Trophoblast cell (in vitro differentiated cells and primary cell): ENCODE data around the gene MILR1.

ENCODE experiments used
- DNase-seq, 2 donors: peaks; one replicate each; pipeline ENCODE4 v3.0.0-alpha.2; 2016
- H2AFZ ChIP-seq: 2 replicates; pipeline ENCODE4 v1.6.1; 2013; ENCODE audit warnings: low read length, moderate library complexity, mild to moderate bottlenecking; ENCODE audit not compliant: insufficient read depth, poor library complexity
- H2AK5ac ChIP-seq: 2 replicates; pipeline ENCODE4 v1.6.1; 2013; ENCODE audit warnings: mild to moderate bottlenecking, low read length
- H2BK120ac ChIP-seq: 2 replicates; pipeline ENCODE4 v1.6.1; 2013; ENCODE audit warnings: low read length, mild to moderate bottlenecking, moderate library complexity; ENCODE audit not compliant: insufficient read depth, poor library complexity
- H2BK12ac ChIP-seq: 2 replicates; pipeline ENCODE4 v1.6.1; 2013; ENCODE audit warnings: mild to moderate bottlenecking, low read length, moderate library complexity
- H2BK5ac ChIP-seq: 2 replicates; pipeline ENCODE4 v1.6.1; 2013; ENCODE audit warnings: low read length, low read depth, moderate library complexity, mild to moderate bottlenecking; ENCODE audit not compliant: poor library complexity
- H3K14ac ChIP-seq: 2 replicates; pipeline ENCODE4 v1.6.1; 2013; ENCODE audit warnings: mild to moderate bottlenecking, low read length
- H3K18ac ChIP-seq: 2 replicates; pipeline ENCODE4 v1.6.1; 2013; ENCODE audit warnings: mild to moderate bottlenecking, low read length
- H3K23ac ChIP-seq: 2 replicates; pipeline ENCODE4 v1.6.1; 2013; ENCODE audit warnings: low read length
- H3K27ac ChIP-seq: 2 replicates; pipeline ENCODE4 v1.5.1; 2013; ENCODE audit warnings: low read depth, mild to moderate bottlenecking, inconsistent platforms, low read length, moderate library complexity
- H3K27me3 ChIP-seq: 2 replicates; pipeline ENCODE4 v1.6.1; 2013; ENCODE audit warnings: inconsistent platforms, mild to moderate bottlenecking, low read length, moderate library complexity; ENCODE audit not compliant: insufficient read depth
- H3K36me3 ChIP-seq, 2 experiments: 1 replicate in 1 of 2; 2 replicates in 1 of 2; pipeline ENCODE4 v1.6.1; 2013; ENCODE audit warnings: low read length in 2 of 2, mild to moderate bottlenecking in 2 of 2, moderate library complexity in 1 of 2; ENCODE audit not compliant: insufficient read depth in 2 of 2, control insufficient read depth in 1 of 2
- H3K4ac ChIP-seq: 2 replicates; pipeline ENCODE4 v1.6.1; 2013; ENCODE audit warnings: low read depth, mild to moderate bottlenecking, low read length, moderate library complexity
- H3K4me1 ChIP-seq, 2 experiments: 1 replicate in 1 of 2; 2 replicates in 1 of 2; pipeline ENCODE4 v1.6.1; 2013; ENCODE audit warnings: low read length in 2 of 2, mild to moderate bottlenecking in 2 of 2, moderate library complexity in 1 of 2; ENCODE audit not compliant: insufficient read depth in 2 of 2, control insufficient read depth in 1 of 2
- H3K4me2 ChIP-seq: 2 replicates; pipeline ENCODE4 v1.6.1; 2013; ENCODE audit warnings: inconsistent platforms, mild to moderate bottlenecking, low read length, moderate library complexity
- H3K4me3 ChIP-seq: 2 replicates; pipeline ENCODE4 v1.5.1; 2013; ENCODE audit warnings: mild to moderate bottlenecking, low read depth, low read length, inconsistent platforms
- H3K79me1 ChIP-seq: one replicate; pipeline ENCODE4 v1.6.1; 2013; ENCODE audit warnings: low read length
- H3K79me2 ChIP-seq: 2 replicates; pipeline ENCODE4 v1.6.1; 2013; ENCODE audit warnings: low read length, mild to moderate bottlenecking; ENCODE audit not compliant: control insufficient read depth, insufficient read depth, poor library complexity
- H3K9ac ChIP-seq: 2 replicates; pipeline ENCODE4 v1.6.1; 2013; ENCODE audit warnings: mild to moderate bottlenecking, low read length
- H3K9me3 ChIP-seq: 2 replicates; pipeline ENCODE4 v1.6.1; 2013; ENCODE audit warnings: low read depth, mild to moderate bottlenecking, control low read depth, inconsistent platforms, low read length; ENCODE audit not compliant: insufficient read depth
- H4K12ac ChIP-seq: 2 replicates; pipeline ENCODE4 v1.6.1; 2013; ENCODE audit warnings: low read depth, mild to moderate bottlenecking, low read length, moderate library complexity
- H4K8ac ChIP-seq: 2 replicates; pipeline ENCODE4 v1.6.1; 2013; ENCODE audit warnings: low read depth, mild to moderate bottlenecking, low read length, moderate library complexity
- H4K91ac ChIP-seq: one replicate; pipeline ENCODE4 v1.6.1; 2013; ENCODE audit warnings: low read depth, mild to moderate bottlenecking, low read length, moderate library complexity
- WGBS: extraction: QIAGEN DNeasy Blood & Tissue Kit; methylation state at CpG from one replicate; pipeline ENCODE4 v1.1.7; 2013; ENCODE audit warnings: missing lambda C conversion rate; ENCODE audit not compliant: insufficient read length, insufficient coverage; ENCODE audit errors: extremely low coverage; 5-methylcytosine and 5-hydroxymethylcytosine counted together

The MILR1 gene

DNA sequence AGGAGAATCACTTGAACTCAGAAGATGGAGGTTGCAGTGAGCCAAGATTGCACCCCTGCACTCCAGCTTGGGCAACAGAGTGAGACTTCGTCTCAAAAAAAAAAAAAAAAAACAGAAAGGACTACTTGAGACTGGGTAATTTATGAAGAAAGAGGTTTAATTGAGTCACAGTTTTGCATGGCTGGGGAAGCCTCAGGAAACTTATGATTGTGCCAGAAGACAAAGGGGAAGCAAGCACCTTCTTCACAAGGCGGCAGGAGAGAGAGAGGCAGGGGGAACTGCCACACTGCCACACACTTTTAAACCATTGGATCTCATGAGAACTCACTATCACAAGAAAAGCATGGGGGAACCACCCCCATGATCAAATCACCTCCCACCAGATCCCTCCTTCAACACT lies 9.0 kb upstream of the MILR1 start:
- Histone ChIP-seq H3K4me1 (no peaks in the 10 kb centered on the region), H3K14ac (no peak overlapping the region), H4K8ac (no peak overlapping the region), H2BK12ac (no peak overlapping the region), H4K12ac (no peak overlapping the region), H3K4ac (no peak overlapping the region), H3K4me2 (no peak overlapping the region), H3K23ac (no peak overlapping the region), H2AK5ac (no peak overlapping the region), H2AFZ (no peak overlapping the region), H3K18ac (no peak overlapping the region), H3K79me1 (peaks cover 2% of the 10 kb centered on the region), H3K79me2 (no peaks in the 10 kb centered on the region), H2BK5ac (no peak overlapping the region), H3K27me3 (no peaks in the 10 kb centered on the region), H3K36me3 (no peaks in the 10 kb centered on the region), H2BK120ac (no peak overlapping the region), H3K9me3 (peaks cover 9% of the 10 kb centered on the region), H3K27ac (no peak overlapping the region), H3K9ac (no peak overlapping the region), H4K91ac (no peak overlapping the region), H3K4me3 (no peak overlapping the region)
- DNase-seq = no peak
- WGBS = no CpG with 5 or more reads among the region's 2 CpGs

DNA sequence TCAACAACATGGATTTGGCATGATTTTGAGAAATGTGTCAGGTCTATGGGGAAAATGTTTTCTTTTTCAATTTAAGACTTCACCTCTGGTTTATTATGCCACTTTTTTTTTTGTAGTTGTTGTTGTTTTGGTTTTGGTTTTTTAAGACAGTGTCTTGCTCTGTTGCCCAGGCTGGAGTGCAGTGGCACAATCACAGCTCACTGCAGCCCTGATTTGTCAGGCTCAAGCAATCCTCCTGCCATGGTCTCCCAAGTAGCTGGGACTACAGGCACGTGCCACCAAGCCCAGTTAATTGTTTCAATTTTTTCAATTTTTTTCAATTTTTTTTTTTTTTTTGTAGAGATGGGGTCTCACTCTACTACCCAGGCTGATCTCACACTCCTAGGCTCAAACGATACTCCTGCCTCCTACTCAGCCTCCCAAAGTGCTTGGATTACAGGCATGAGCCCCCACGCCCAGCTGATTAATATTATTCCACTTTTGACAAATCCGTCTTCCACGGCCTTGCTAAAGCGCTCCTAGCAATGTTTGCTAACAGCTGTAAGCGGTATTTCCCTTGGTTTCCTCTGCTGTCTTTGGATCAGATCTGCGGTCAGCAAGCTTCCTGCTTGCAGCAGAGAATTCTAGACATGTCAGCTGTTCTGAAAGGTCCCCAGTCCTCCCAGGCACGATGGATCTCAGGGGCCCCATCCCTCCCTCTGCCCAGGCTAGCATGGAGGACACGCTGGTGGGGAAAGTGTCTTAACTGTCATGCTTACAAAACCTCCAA lies 7.0 kb upstream of the MILR1 start:
- no peak overlapping the region for H3K18ac ChIP-seq
- no peak overlapping the region for H3K14ac ChIP-seq
- no peak overlapping the region for H2BK120ac ChIP-seq
- no peaks in the 10 kb centered on the region for H3K4me1 ChIP-seq
- peaks cover 2% of the 10 kb centered on the region for H3K79me1 ChIP-seq
- no peak overlapping the region for H2BK5ac ChIP-seq
- no peaks in the 10 kb centered on the region for H3K36me3 ChIP-seq
- no peaks in the 10 kb centered on the region for H3K79me2 ChIP-seq
- H4K8ac ChIP-seq = no peak overlapping the region
- H3K4me3 ChIP-seq = no peak overlapping the region
- no peak overlapping the region for H2AFZ ChIP-seq
- no peaks in the 10 kb centered on the region for H3K27me3 ChIP-seq
- H3K27ac ChIP-seq = no peak overlapping the region
- DNase-seq = peak; percentile 56 to 71
- no peak overlapping the region for H2AK5ac ChIP-seq
- no peak overlapping the region for H3K4me2 ChIP-seq
- H3K9me3 ChIP-seq = peaks cover 9% of the 10 kb centered on the region
- no peak overlapping the region for H2BK12ac ChIP-seq
- WGBS = no CpG with 5 or more reads among the region's 10 CpGs
- no peak overlapping the region for H3K9ac ChIP-seq
- no peak overlapping the region for H3K4ac ChIP-seq
- H4K12ac ChIP-seq = no peak overlapping the region
- H3K23ac ChIP-seq = no peak overlapping the region
- no peak overlapping the region for H4K91ac ChIP-seq

DNA sequence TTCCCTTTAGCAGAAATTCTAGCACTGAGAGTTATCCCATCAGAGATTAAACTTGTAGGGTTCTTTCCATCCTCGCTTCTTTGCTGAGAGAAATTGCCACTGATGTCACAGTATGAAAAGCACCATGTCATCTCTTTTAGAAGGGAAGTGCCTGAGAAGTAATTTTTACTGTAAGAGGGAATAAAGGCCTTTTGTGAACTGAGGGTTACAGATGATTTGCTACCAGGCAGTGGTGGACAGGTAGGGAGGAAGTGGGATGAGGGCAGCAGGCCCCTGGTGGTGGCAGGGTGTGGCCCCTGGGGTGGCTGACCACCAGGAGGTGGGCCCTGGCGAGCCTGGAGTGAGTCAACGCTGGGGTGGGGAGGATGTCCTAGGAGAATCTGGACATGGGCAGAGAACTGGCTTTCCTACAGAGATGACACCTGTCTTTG lies 6.4 kb upstream of the MILR1 start:
- Histone ChIP-seq H3K27ac (no peak overlapping the region), H2AK5ac (no peak overlapping the region), H2BK120ac (no peak overlapping the region), H3K18ac (no peak overlapping the region), H3K4me1 (no peaks in the 10 kb centered on the region), H3K4me3 (no peak overlapping the region), H3K14ac (no peak overlapping the region), H3K9me3 (peaks cover 8% of the 10 kb centered on the region), H4K91ac (peak overlapping the region; percentile 63), H4K8ac (no peak overlapping the region), H3K36me3 (no peaks in the 10 kb centered on the region), H2AFZ (no peak overlapping the region), H3K27me3 (no peaks in the 10 kb centered on the region), H2BK12ac (no peak overlapping the region), H2BK5ac (no peak overlapping the region), H3K4ac (no peak overlapping the region), H3K79me2 (no peaks in the 10 kb centered on the region), H3K79me1 (peaks cover 2% of the 10 kb centered on the region), H4K12ac (no peak overlapping the region), H3K23ac (no peak overlapping the region), H3K9ac (no peak overlapping the region), H3K4me2 (no peak overlapping the region)
- WGBS = no CpG with 5 or more reads among the region's 3 CpGs
- peak; percentile 26 to 68 for DNase-seq

DNA sequence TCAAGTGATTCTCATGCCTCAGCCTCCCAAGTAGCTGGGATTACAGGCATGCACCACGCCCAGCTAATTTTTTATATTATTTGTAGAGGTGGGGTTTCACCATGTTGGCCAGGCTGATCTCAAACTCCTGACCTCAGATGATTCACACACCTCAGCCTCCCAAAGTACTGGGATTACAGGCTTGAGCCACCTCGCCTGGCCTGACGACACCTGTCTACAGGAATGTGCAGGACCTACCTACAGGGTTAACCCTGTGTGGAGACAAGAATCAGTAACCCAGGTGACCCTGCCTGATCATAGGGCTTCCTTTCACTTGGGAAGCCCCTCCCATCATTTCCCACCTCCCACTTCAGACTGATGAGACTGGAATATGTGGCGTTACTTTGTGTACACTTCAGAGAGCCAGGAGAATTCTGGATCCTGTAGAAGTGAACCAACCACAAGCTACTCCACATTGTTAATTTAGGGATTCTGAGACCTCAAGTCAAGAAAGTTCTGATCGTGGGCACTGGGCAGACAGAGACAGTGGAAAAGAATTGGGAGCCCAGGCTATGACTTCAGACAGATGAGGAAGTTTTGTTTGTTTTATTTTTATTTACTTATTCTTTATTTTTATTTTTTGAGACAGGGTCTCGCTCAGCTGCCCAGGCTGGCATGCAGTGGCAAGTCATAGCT lies 5.7 kb upstream of the MILR1 start:
- Histone ChIP-seq H3K4me1 (no peaks in the 10 kb centered on the region), H2AK5ac (no peak overlapping the region), H3K9me3 (peaks cover 1% of the 10 kb centered on the region), H3K4me2 (no peak overlapping the region), H3K36me3 (no peaks in the 10 kb centered on the region), H3K27me3 (no peaks in the 10 kb centered on the region), H3K18ac (no peak overlapping the region), H3K4me3 (no peak overlapping the region), H3K14ac (no peak overlapping the region), H3K27ac (no peak overlapping the region), H3K79me2 (no peaks in the 10 kb centered on the region), H2BK5ac (no peak overlapping the region), H4K91ac (no peak overlapping the region), H2AFZ (no peak overlapping the region), H2BK12ac (no peak overlapping the region), H4K8ac (no peak overlapping the region), H3K79me1 (peaks cover 2% of the 10 kb centered on the region), H2BK120ac (no peak overlapping the region), H3K4ac (no peak overlapping the region), H3K23ac (no peak overlapping the region), H4K12ac (no peak overlapping the region), H3K9ac (no peak overlapping the region)
- peak; percentile 70 to 79 for DNase-seq
- no CpG with 5 or more reads among the region's 6 CpGs for WGBS
